GM23338 (cell line): ENCODE measurements around the gene CD83. TPM values are rescaled to one million over a fixed set of nuclear protein-coding genes. Genes with fewer than 3 reads are reported as not detected.

Source experiments
- ATAC-seq: fragments of 200-7000 bp; cut with Tn5 transposase; 3 replicates; pipeline ENCODE4 v1.9.1; 2020
- DNase-seq: peaks from one replicate; pipeline ENCODE4 v3.0.0-alpha.2; 2015; ENCODE audit warnings: low spot score
- H2AFZ ChIP-seq: fragments of 200-600 bp; sonication (generic); 2 replicates; pipeline ENCODE4 v1.8.0; 2016; ENCODE audit warnings: antibody characterized with exemption, mild to moderate bottlenecking, moderate library complexity
- H3F3A ChIP-seq: fragments of 200-600 bp; sonication (generic); replicated peaks from 2 replicates; pipeline ENCODE4 v1.8.0; 2017; ENCODE audit warnings: antibody characterized with exemption, mixed run types, low read depth
- H3K27ac ChIP-seq: fragments of 200-600 bp; sonication (generic); 2 replicates; pipeline ENCODE4 v1.6.1; 2016; ENCODE audit warnings: low read depth
- H3K27me3 ChIP-seq: fragments of 200-600 bp; sonication (generic); 2 replicates; pipeline ENCODE4 v1.8.0; 2016; ENCODE audit warnings: mild to moderate bottlenecking, mixed run types, moderate library complexity; ENCODE audit not compliant: insufficient read depth
- H3K36me3 ChIP-seq: fragments of 200-600 bp; sonication (generic); 2 replicates; pipeline ENCODE4 v1.8.0; 2016; ENCODE audit warnings: mild to moderate bottlenecking; ENCODE audit not compliant: insufficient read depth
- H3K4me1 ChIP-seq: fragments of 200-600 bp; sonication (generic); 2 replicates; pipeline ENCODE4 v1.8.0; 2016; ENCODE audit warnings: mild to moderate bottlenecking, moderate library complexity; ENCODE audit not compliant: insufficient read depth
- H3K4me2 ChIP-seq: fragments of 200-600 bp; sonication (generic); 2 replicates; pipeline ENCODE4 v1.7.1; 2017; ENCODE audit warnings: mixed run types
- H3K4me3 ChIP-seq: fragments of 200-600 bp; sonication (generic); 2 replicates; pipeline ENCODE4 v1.6.1; 2016; ENCODE audit warnings: mixed run types
- H3K79me2 ChIP-seq: fragments of 200-600 bp; sonication (generic); replicated peaks from 2 replicates; pipeline ENCODE4 v1.8.0; 2017; ENCODE audit warnings: mild to moderate bottlenecking; ENCODE audit not compliant: insufficient read depth
- H3K9me2 ChIP-seq: fragments of 200-600 bp; sonication (generic); 2 replicates; pipeline ENCODE4 v1.8.0; 2017; ENCODE audit not compliant: insufficient read depth
- H4K20me1 ChIP-seq: fragments of 200-600 bp; sonication (generic); replicated peaks from 2 replicates; pipeline ENCODE4 v1.8.0; 2017; ENCODE audit warnings: mild to moderate bottlenecking; ENCODE audit not compliant: insufficient read depth
- H3K27ac Mint-ChIP-seq: 2 replicates; pipeline ENCODE4 v1.8.0; 2020; ENCODE audit warnings: inconsistent platforms, mild to moderate bottlenecking, moderate library complexity, mixed read lengths
- H3K27me3 Mint-ChIP-seq: 3 replicates; pipeline ENCODE4 v1.8.0; 2022; ENCODE audit warnings: low read depth, mild to moderate bottlenecking, moderate library complexity, mixed read lengths, inconsistent platforms; ENCODE audit not compliant: insufficient read depth, poor library complexity
- H3K36me3 Mint-ChIP-seq: 3 replicates; pipeline ENCODE4 v1.8.0; 2021; ENCODE audit warnings: low read depth, mild to moderate bottlenecking, inconsistent platforms, moderate library complexity, mixed read lengths
- H3K4me1 Mint-ChIP-seq: 3 replicates; pipeline ENCODE4 v1.8.0; 2020; ENCODE audit warnings: mild to moderate bottlenecking, inconsistent platforms, mixed read lengths
- H3K4me3 Mint-ChIP-seq: 3 replicates; pipeline ENCODE4 v1.8.0; 2021; ENCODE audit warnings: moderate library complexity, mild to moderate bottlenecking, inconsistent platforms, mixed read lengths
- H3K9me3 Mint-ChIP-seq: 3 replicates; pipeline ENCODE4 v1.8.0; 2020; ENCODE audit warnings: moderate library complexity, mild to moderate bottlenecking, inconsistent platforms, mixed read lengths
- CREB1 ChIP-seq: fragments of 250-450 bp; sonication (Bioruptor Pico); IDR thresholded peaks from 2 replicates; pipeline ENCODE4 v1.5.0; 2020; ENCODE audit warnings: low read depth, mild to moderate bottlenecking, moderate library complexity
- EZH2 ChIP-seq: fragments of 200-600 bp; sonication (generic); IDR thresholded peaks from one replicate; pipeline ENCODE4 v1.8.0; 2017; ENCODE audit warnings: antibody characterized with exemption, mild to moderate bottlenecking, low read depth; ENCODE audit not compliant: unreplicated experiment
- EZH2phosphoT487 ChIP-seq: fragments of 200-600 bp; sonication (generic); IDR thresholded peaks from one replicate; pipeline ENCODE4 v1.8.1; 2018; ENCODE audit warnings: antibody characterized with exemption; ENCODE audit not compliant: unreplicated experiment
- JUNB ChIP-seq: IDR thresholded peaks from one replicate; pipeline ENCODE4 v1.6.1; 2016; ENCODE audit warnings: antibody characterized with exemption; ENCODE audit not compliant: unreplicated experiment
- NANOG ChIP-seq: IDR thresholded peaks from 2 replicates; pipeline ENCODE4 v1.6.1; 2016; ENCODE audit warnings: antibody characterized with exemption, borderline replicate concordance
- POLR2AphosphoS5 ChIP-seq: IDR thresholded peaks from 2 replicates; pipeline ENCODE4 v1.6.1; 2016; ENCODE audit warnings: antibody characterized with exemption, low read depth
- REST ChIP-seq: IDR thresholded peaks from one replicate; pipeline ENCODE4 v1.6.1; 2018; ENCODE audit warnings: antibody characterized with exemption; ENCODE audit not compliant: unreplicated experiment
- STAT1 ChIP-seq: IDR thresholded peaks from one replicate; pipeline ENCODE4 v1.6.1; 2016; ENCODE audit warnings: antibody characterized with exemption; ENCODE audit not compliant: unreplicated experiment
- ZNF114 ChIP-seq: fragments of 250-450 bp; sonication (Bioruptor Pico); IDR thresholded peaks from 2 replicates; pipeline ENCODE4 v1.5.0; 2020; ENCODE audit warnings: mild to moderate bottlenecking, moderate library complexity
- ZNF331 ChIP-seq: fragments of 250-450 bp; sonication (Bioruptor Pico); IDR thresholded peaks from 2 replicates; pipeline ENCODE4 v1.5.0; 2020; ENCODE audit warnings: low read depth, mild to moderate bottlenecking, moderate library complexity
- ZNF462 ChIP-seq: fragments of 250-450 bp; sonication (Bioruptor Pico); IDR thresholded peaks from 2 replicates; pipeline ENCODE4 v1.5.0; 2020; ENCODE audit warnings: mild to moderate bottlenecking, moderate library complexity
- polyA plus RNA-seq: library from polyadenylated mRNA; unstranded; fragments of >200 nt; fragmentation: Nextera tagmentation; extraction: Ambion mirVana; gene quantifications from 2 replicates; pipeline ENCODE4 v1.2.1, GENCODE V29; 2016
- total RNA-seq: library from RNA; depleted of rRNA; stranded (reverse); fragments of >200 nt; shearing (Covaris generic); gene quantifications from 2 replicates; pipeline ENCODE4 v1.2.3, GENCODE V29; 2014
- TF ChIP-seq, protein P1 (sequence below), 2 experiments: fragments of 200-600 bp in 1 of 2; sonication (generic) in 1 of 2; conservative IDR thresholded peaks; 2 replicates each; pipeline versions ENCODE4 v1.5.1 to v1.6.1; 2016 to 2017; ENCODE audit warnings: antibody characterized with exemption in 2 of 2, low read depth in 2 of 2, mild to moderate bottlenecking in 2 of 2, moderate library complexity in 1 of 2
- TF ChIP-seq, protein P2 (sequence below): IDR thresholded peaks from 2 replicates; pipeline ENCODE4 v1.6.1; 2016; ENCODE audit warnings: antibody characterized with exemption

CD83 gene
- total and polyA plus RNA-seq, 2 experiments from 2014 or later = 8.1 to 13.2 TPM

DNA sequence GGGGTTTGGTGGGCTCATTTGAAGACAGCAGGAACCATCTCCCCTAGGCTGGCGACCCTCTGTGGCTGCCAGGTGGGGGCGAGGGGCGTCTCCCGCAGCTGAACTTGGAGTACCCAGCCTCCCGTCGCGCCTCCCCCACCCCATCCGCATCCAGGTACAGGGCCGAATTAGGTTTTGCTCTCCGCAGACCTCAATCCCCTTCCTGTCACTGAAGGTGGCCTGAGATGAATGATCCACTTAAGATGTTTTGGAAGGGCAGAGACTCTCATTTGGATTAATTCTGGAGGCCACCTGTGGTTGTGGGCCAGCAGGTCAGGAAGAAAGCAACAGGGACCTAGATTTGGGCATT lies 493 bp downstream of the CD83 start:
- H3K4me3 Mint-ChIP-seq = peak overlapping the region; percentile 89
- Histone ChIP-seq H3K36me3 (no peaks in the 10 kb centered on the region), H3K27me3 (peaks cover 19% of the 10 kb centered on the region), H3F3A (no peaks in the 10 kb centered on the region), H3K27ac (no peak overlapping the region), H2AFZ (peak overlapping the region; percentile 96), H3K4me3 (peak overlapping the region; percentile 89), H3K4me1 (peaks cover 7% of the 10 kb centered on the region; the same call in 1 of the 2 replicates), H4K20me1 (no peaks in the 10 kb centered on the region), H3K79me2 (no peaks in the 10 kb centered on the region), H3K9me2 (no peaks in the 10 kb centered on the region), H3K4me2 (peak overlapping the region; percentile 88)
- peaks cover 9% of the 10 kb centered on the region for H3K27me3 Mint-ChIP-seq
- H3K9me3 Mint-ChIP-seq = no peaks in the 10 kb centered on the region
- no peak overlapping the region for H3K27ac Mint-ChIP-seq
- no peaks in the 10 kb centered on the region; the same call in 2 of the 3 replicates for H3K36me3 Mint-ChIP-seq
- TF ChIP-seq REST (no peak), EZH2 (no peak), NANOG (no peak), CREB1 (no peak), ZNF462 (CRISPR knock-in tag) (no peak), JUNB (no peak), POLR2AphosphoS5 (no peak), STAT1 (no peak), ZNF114 (CRISPR knock-in tag) (no peak), ZNF331 (no peak), EZH2phosphoT487 (no peak)
- TF ChIP-seq, protein P1, sequence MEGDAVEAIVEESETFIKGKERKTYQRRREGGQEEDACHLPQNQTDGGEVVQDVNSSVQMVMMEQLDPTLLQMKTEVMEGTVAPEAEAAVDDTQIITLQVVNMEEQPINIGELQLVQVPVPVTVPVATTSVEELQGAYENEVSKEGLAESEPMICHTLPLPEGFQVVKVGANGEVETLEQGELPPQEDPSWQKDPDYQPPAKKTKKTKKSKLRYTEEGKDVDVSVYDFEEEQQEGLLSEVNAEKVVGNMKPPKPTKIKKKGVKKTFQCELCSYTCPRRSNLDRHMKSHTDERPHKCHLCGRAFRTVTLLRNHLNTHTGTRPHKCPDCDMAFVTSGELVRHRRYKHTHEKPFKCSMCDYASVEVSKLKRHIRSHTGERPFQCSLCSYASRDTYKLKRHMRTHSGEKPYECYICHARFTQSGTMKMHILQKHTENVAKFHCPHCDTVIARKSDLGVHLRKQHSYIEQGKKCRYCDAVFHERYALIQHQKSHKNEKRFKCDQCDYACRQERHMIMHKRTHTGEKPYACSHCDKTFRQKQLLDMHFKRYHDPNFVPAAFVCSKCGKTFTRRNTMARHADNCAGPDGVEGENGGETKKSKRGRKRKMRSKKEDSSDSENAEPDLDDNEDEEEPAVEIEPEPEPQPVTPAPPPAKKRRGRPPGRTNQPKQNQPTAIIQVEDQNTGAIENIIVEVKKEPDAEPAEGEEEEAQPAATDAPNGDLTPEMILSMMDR (conservative IDR thresholded peaks at IDR 0.05; ENCODE audit: low read depth in 2 of 2) = no peak
- TF ChIP-seq, protein P2, sequence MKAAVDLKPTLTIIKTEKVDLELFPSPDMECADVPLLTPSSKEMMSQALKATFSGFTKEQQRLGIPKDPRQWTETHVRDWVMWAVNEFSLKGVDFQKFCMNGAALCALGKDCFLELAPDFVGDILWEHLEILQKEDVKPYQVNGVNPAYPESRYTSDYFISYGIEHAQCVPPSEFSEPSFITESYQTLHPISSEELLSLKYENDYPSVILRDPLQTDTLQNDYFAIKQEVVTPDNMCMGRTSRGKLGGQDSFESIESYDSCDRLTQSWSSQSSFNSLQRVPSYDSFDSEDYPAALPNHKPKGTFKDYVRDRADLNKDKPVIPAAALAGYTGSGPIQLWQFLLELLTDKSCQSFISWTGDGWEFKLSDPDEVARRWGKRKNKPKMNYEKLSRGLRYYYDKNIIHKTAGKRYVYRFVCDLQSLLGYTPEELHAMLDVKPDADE = no peak
- peak; percentile 61 for ATAC-seq
- peaks cover 7% of the 10 kb centered on the region for H3K4me1 Mint-ChIP-seq
- DNase-seq = no peak
